ENCODE data around the gene SEMA5A. TPM values are rescaled to one million over a fixed set of nuclear protein-coding genes. Genes with fewer than 3 reads are reported as not detected.
A peak's percentile ranks its signal among the peaks of the same experiment; 100 is the strongest.

Gene SEMA5A
- polyA plus RNA-seq, 1 of the 3 experiments (the other 2 are of a cell fraction), result 0.58 TPM

DNA sequence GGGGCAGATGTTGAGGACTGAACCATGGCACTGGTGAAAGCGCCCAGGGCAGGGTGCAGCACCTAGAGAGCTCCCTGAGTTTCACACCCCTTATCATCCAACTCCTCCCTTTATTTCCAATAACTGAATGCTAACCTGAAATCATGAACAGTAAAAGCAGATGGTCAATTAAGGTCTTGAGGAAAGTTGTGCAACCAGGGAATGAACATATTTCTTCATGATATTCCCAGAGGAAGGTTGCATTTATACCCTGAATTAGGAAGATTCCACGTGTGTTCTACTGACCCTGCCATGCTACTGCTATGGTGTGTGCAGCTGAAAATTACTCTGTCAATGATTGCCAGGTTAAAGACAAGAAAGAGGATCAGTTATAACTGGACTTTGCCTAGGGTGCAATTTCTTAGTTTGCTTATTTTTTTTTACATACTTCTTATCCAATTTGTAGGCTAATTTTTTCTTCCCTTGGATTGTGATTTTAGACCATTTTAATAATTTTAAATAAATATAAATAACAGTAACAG is 319.8 kb downstream of the SEMA5A start (continued):
- TF ChIP-seq RAD21 (IDR thresholded peaks at IDR 0.05; ENCODE audit: low read length) (no peak), GABPA (IDR thresholded peaks at IDR 0.05; ENCODE audit: low read depth) (no peak)
- TF ChIP-seq, protein P1, sequence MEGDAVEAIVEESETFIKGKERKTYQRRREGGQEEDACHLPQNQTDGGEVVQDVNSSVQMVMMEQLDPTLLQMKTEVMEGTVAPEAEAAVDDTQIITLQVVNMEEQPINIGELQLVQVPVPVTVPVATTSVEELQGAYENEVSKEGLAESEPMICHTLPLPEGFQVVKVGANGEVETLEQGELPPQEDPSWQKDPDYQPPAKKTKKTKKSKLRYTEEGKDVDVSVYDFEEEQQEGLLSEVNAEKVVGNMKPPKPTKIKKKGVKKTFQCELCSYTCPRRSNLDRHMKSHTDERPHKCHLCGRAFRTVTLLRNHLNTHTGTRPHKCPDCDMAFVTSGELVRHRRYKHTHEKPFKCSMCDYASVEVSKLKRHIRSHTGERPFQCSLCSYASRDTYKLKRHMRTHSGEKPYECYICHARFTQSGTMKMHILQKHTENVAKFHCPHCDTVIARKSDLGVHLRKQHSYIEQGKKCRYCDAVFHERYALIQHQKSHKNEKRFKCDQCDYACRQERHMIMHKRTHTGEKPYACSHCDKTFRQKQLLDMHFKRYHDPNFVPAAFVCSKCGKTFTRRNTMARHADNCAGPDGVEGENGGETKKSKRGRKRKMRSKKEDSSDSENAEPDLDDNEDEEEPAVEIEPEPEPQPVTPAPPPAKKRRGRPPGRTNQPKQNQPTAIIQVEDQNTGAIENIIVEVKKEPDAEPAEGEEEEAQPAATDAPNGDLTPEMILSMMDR (IDR thresholded peaks at IDR 0.05), result no peak
- TF ChIP-seq, protein P2, sequence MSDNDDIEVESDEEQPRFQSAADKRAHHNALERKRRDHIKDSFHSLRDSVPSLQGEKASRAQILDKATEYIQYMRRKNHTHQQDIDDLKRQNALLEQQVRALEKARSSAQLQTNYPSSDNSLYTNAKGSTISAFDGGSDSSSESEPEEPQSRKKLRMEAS (IDR thresholded peaks at IDR 0.05; ENCODE audit: low read depth), result no peak

DNA sequence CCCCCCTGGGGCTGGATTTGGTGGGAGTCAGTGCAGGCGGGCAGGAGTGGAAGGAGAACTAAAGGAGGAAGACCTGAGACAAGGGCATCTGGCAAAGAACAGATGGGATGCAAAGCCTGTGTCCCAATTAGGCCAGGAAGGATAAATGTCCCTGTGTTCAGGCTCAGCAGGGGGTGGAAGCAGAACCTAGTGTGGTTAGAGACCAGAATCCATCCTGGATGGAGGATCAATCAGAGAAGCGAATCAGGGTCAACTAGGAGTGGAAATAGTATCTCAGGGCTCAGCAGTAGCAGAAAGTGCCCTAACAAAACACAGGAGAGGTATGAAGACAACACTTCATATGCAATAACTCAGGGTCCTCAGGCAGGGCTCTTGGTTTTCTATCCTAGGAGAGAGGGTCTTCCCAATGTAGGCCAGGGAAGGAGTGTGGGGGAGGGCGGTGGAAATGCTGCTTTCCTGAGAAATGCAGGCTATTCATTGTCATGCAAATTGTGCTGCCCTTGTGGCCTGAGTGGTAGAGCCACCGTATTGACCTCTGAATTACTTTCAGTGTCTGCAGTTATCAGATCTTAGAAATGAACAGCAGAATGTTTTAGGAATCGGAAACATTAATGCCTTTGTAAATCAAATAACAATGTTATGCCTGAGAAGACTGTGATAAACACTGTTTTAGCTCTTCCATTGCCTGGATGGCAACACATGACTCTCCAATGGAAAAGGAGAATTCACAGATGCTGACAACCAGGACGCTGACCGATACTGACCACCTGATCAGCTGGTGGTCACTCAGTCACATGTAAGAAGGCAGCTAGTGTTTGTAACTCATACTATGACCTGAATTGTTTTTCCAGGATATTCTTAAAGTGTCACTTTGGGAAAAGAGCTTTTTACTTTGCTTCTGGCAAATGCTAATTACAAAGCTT is 323.6 kb downstream of the SEMA5A start:
- TF ChIP-seq MXI1 (IDR thresholded peaks at IDR 0.05; ENCODE audit: low read depth, low read length) (no peak), RFX5 (IDR thresholded peaks at IDR 0.05; ENCODE audit: low read length) (peak; percentile 67; the same call in 1 of the 2 replicates)
- 57% methylated on average over 7 of the region's 7 CpGs for WGBS (ENCODE audit: low lambda C conversion rate)
- no peaks in the 10 kb centered on the region for H3K79me2 ChIP-seq (ENCODE audit: insufficient read depth)
- no peaks in the 10 kb centered on the region for H3K36me3 ChIP-seq (replicated peaks in 1 of 2; ENCODE audit: control insufficient read depth in 1 of 2, insufficient read depth in 2 of 2, low read length in 1 of 2)
- no peaks in the 10 kb centered on the region for H4K20me1 ChIP-seq (ENCODE audit: insufficient read depth)
- CTCF ChIA-PET, result no interaction called here
- no peaks in the 10 kb centered on the region for H3F3A ChIP-seq (replicated peaks; ENCODE audit: insufficient read depth)
- POLR2A ChIA-PET, result no interaction called here
- DNase-seq, result peak; percentile 23
- H2AFZ ChIP-seq (ENCODE audit: low read depth), result no peak overlapping the region
- no peak overlapping the region for H3K27ac ChIP-seq (ENCODE audit: low read depth in 2 of 2, low read length in 1 of 2)
- no peak overlapping the region for H3K4me2 ChIP-seq
- H3K9me2 ChIP-seq, result no peaks in the 10 kb centered on the region
- H3K9ac ChIP-seq, result no peak overlapping the region
- no peaks in the 10 kb centered on the region for H3K9me3 ChIP-seq
- H3K4me3 ChIP-seq (ENCODE audit: low read depth in 2 of 2, low read length in 1 of 2), result no peak overlapping the region
- no peaks in the 10 kb centered on the region for H3K27me3 ChIP-seq (ENCODE audit: insufficient read depth)
- no peaks in the 10 kb centered on the region; a peak in 2 of 4 replicates for H3K4me1 ChIP-seq (ENCODE audit: control insufficient read depth in 1 of 2, insufficient read depth in 2 of 2, low read depth in 1 of 2, low read length in 1 of 2)

DNA sequence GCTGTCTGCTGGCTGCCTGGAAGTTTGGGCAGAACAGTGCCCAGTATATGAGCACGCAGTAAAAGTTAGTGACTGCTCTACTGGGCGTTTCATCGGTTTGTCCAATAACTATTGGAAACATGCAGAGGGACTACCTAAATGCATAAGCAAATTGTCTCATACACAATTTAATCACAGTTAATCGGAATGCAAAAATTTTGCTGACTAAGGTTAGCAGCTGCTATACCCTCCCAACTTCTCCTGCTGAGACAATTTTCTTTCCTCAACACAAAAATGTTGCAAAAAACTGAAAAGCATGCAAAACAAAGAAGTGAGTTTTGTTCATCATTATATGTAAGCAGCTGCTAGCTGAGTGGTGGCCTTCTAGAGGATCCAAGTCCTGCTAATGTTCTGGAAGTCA is 327.5 kb downstream of the SEMA5A start:
- no peaks in the 10 kb centered on the region; a peak in 2 of 4 replicates for H3K4me1 ChIP-seq (ENCODE audit: control insufficient read depth in 1 of 2, insufficient read depth in 2 of 2, low read depth in 1 of 2, low read length in 1 of 2)
- DNase-seq, result no peak
- H3K4me2 ChIP-seq, result no peak overlapping the region
- no peak overlapping the region for H3K9ac ChIP-seq
- CTCF ChIA-PET, result no interaction called here
- H3K36me3 ChIP-seq (replicated peaks in 1 of 2; ENCODE audit: control insufficient read depth in 1 of 2, insufficient read depth in 2 of 2, low read length in 1 of 2), result no peaks in the 10 kb centered on the region
- H3K79me2 ChIP-seq (ENCODE audit: insufficient read depth), result no peaks in the 10 kb centered on the region
- no peaks in the 10 kb centered on the region for H3K9me2 ChIP-seq
- no peak overlapping the region for H3K27ac ChIP-seq (ENCODE audit: low read depth in 2 of 2, low read length in 1 of 2)
- no peaks in the 10 kb centered on the region for H3K27me3 ChIP-seq (ENCODE audit: insufficient read depth)
- H3K9me3 ChIP-seq, result no peaks in the 10 kb centered on the region
- TF ChIP-seq RCOR1 (IDR thresholded peaks at IDR 0.05; ENCODE audit: low read length) (no peak), FOXM1 (IDR thresholded peaks at IDR 0.05; ENCODE audit: low read depth) (no peak), POLR2AphosphoS5 (IDR thresholded peaks at IDR 0.05; ENCODE audit: low read depth, low read length) (no peak), FOSL2 (IDR thresholded peaks at IDR 0.05; ENCODE audit: borderline replicate concordance, low read depth) (no peak)
- no peak overlapping the region for H2AFZ ChIP-seq (ENCODE audit: low read depth)
- no peaks in the 10 kb centered on the region for H3F3A ChIP-seq (replicated peaks; ENCODE audit: insufficient read depth)
- H4K20me1 ChIP-seq (ENCODE audit: insufficient read depth), result no peaks in the 10 kb centered on the region
- WGBS (ENCODE audit: low lambda C conversion rate), result 77% methylated on average over 4 of the region's 4 CpGs
- POLR2A ChIA-PET, result no interaction called here
- no peak overlapping the region for H3K4me3 ChIP-seq (ENCODE audit: low read depth in 2 of 2, low read length in 1 of 2)
